Activated B cell treated with CpG ODN at 0.5 μM for 24 hours (primary cell): ENCODE results near the gene SCUBE3. TPM values are rescaled to one million over a fixed set of nuclear protein-coding genes. Genes with fewer than 3 reads are reported as not detected.

Source experiments
- ATAC-seq: fragments of 200-7000 bp; cut with Tn5 transposase; one replicate; pipeline ENCODE4 v1.10.0; 2021; ENCODE audit warnings: low read depth, mild to moderate bottlenecking, moderate library complexity
- CTCF ChIA-PET: fragments of 350-600 bp; sonication (Branson Sonifier 250); formaldehyde crosslinking; loops from one replicate; lab custom pipeline; 2021; ENCODE audit warnings: antibody characterized with exemption; lab: Charles Lee
- POLR2A ChIA-PET: fragments of 350-600 bp; sonication (Branson Sonifier 250); formaldehyde crosslinking; loops from one replicate; lab custom pipeline; 2021; ENCODE audit warnings: antibody characterized with exemption; lab: Charles Lee
- DNase-seq: peaks from one replicate; pipeline ENCODE4 v3.0.0; 2022
- H3K27ac Mint-ChIP-seq: one replicate; pipeline ENCODE4 v1.8.0; 2020; ENCODE audit warnings: mixed read lengths
- H3K27me3 Mint-ChIP-seq: one replicate; pipeline ENCODE4 v1.8.0; 2021; ENCODE audit warnings: mixed read lengths
- H3K36me3 Mint-ChIP-seq: one replicate; pipeline ENCODE4 v1.8.0; 2021; ENCODE audit warnings: low read depth, mixed read lengths
- H3K4me1 Mint-ChIP-seq: one replicate; pipeline ENCODE4 v1.8.0; 2021; ENCODE audit warnings: mixed read lengths
- H3K4me3 Mint-ChIP-seq: one replicate; pipeline ENCODE4 v1.8.0; 2020; ENCODE audit warnings: mild to moderate bottlenecking, mixed read lengths
- H3K9me3 Mint-ChIP-seq: one replicate; pipeline ENCODE4 v1.8.0; 2020; ENCODE audit warnings: mixed read lengths
- intact Hi-C: fragments of 100-400 bp; cut with micrococcal nuclease; formaldehyde crosslinking; loops from one replicate; pipeline ENCODE4 v1.15.1; 2024
- total RNA-seq: library from RNA; stranded (reverse); gene quantifications from 2 replicates; pipeline ENCODE4 v1.2.3, GENCODE V29; 2022
- TF ChIP-seq, protein P1 (sequence below): fragments of 200-600 bp; IDR thresholded peaks from one replicate; pipeline ENCODE4 v1.8.0; 2022; ENCODE audit warnings: antibody characterized with exemption, mild to moderate bottlenecking

The SCUBE3 gene
- total RNA-seq, 1 donor from 2014 or later, result not detected

DNA sequence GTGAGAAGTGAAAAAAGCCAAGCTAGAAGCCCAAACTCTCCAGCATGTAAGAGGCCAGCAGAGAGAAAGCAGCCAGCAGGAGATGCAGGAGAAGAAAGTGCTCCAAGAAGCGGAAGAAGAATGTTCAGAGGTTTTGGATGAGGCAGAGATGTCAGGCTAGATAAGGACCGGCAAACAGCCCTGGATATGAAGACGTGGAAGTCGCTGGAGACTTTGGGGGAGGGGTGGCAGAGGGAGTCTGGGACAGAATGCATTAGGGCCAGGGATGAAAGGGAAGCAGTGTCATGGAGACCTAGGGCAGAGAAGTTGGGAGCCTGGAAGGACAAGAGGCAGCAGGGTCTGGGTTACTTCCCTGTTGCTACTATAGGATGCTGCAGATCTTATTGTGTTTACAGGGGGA, 5.3 kb upstream of the SCUBE3 start:
- no peak overlapping the region for H3K27ac Mint-ChIP-seq
- H3K36me3 Mint-ChIP-seq, result no peaks in the 10 kb centered on the region
- peaks cover 6% of the 10 kb centered on the region for H3K4me1 Mint-ChIP-seq
- no peak overlapping the region for H3K4me3 Mint-ChIP-seq
- no peaks in the 10 kb centered on the region for H3K9me3 Mint-ChIP-seq
- no peak for DNase-seq
- H3K27me3 Mint-ChIP-seq, result peaks cover 72% of the 10 kb centered on the region
- POLR2A ChIA-PET, result no interaction called here
- TF ChIP-seq, protein P1, sequence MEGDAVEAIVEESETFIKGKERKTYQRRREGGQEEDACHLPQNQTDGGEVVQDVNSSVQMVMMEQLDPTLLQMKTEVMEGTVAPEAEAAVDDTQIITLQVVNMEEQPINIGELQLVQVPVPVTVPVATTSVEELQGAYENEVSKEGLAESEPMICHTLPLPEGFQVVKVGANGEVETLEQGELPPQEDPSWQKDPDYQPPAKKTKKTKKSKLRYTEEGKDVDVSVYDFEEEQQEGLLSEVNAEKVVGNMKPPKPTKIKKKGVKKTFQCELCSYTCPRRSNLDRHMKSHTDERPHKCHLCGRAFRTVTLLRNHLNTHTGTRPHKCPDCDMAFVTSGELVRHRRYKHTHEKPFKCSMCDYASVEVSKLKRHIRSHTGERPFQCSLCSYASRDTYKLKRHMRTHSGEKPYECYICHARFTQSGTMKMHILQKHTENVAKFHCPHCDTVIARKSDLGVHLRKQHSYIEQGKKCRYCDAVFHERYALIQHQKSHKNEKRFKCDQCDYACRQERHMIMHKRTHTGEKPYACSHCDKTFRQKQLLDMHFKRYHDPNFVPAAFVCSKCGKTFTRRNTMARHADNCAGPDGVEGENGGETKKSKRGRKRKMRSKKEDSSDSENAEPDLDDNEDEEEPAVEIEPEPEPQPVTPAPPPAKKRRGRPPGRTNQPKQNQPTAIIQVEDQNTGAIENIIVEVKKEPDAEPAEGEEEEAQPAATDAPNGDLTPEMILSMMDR, result no peak
- CTCF ChIA-PET, result no interaction called here
- ATAC-seq, result no peak
- intact Hi-C loops, result no loop called here

DNA sequence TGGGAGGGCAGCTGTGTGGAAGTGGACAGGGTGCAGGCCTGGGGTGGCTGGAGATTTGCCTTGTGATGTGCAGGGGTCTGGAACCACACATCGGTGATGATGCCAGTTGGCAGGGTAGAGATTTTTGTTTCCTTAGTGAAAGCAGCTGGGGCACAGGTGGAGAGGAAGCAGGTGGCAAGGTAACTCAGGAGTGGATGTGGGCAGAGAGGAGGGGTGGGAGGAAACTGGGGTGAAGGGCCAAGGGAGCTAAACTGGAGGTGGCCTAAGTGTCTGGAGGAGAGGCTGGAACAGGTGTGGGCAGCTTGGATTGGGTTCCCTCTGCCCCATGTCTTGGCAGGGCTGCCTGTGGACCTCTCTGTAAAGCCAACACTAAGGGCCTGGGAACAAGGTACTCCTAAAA, 4.7 kb upstream of the SCUBE3 start:
- Mint-ChIP-seq H3K4me1 (peaks cover 8% of the 10 kb centered on the region), H3K36me3 (no peaks in the 10 kb centered on the region), H3K27me3 (peaks cover 67% of the 10 kb centered on the region), H3K4me3 (no peak overlapping the region), H3K27ac (no peak overlapping the region), H3K9me3 (no peaks in the 10 kb centered on the region)
- no peak for DNase-seq
- TF ChIP-seq, protein P1, result no peak
- ChIA-PET POLR2A (interaction anchor here (0.5 kb wide), 1 partner anchor 74 kb away, joined by 3 read pairs; no protein-coding TSS in a partner anchor), CTCF (no interaction called here)
- intact Hi-C loops, result no loop called here
- ATAC-seq, result no peak

DNA sequence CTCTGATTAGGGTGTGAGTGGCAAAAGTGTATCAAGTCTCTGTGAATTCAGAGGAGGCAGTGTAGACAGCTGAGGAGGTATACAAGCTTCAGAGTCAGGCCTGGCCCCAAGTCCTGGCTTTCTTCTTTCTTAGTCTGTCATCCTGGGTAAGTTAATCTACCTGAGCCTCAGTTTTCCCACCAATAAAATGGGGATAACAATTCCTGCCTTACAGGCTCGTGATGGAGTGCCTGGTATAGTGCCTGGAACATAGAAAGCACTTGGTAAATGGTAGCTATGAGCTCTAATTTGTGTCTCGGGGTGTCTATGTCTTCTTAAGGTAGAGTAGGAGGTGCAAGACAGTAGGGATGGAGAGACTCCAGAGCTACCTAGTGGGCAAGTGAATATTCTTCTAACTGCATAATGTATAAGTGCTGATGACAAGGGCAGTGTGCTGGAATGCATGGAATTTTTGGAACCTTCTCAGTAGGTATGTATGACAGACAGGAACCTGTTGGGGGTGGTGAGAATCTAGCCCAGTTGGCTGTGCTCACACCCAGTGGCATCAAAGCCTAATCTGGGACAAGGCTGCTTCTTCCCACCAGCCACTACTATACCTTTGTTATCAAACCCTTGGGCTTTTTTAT, 4.0 kb upstream of the SCUBE3 start:
- Mint-ChIP-seq H3K9me3 (no peaks in the 10 kb centered on the region), H3K36me3 (no peaks in the 10 kb centered on the region), H3K4me3 (no peak overlapping the region), H3K4me1 (peaks cover 9% of the 10 kb centered on the region), H3K27ac (no peak overlapping the region), H3K27me3 (peaks cover 61% of the 10 kb centered on the region)
- TF ChIP-seq, protein P1, result no peak
- ChIA-PET POLR2A (no interaction called here), CTCF (no interaction called here)
- intact Hi-C loops, result no loop called here
- DNase-seq (no peak), ATAC-seq (no peak)

DNA sequence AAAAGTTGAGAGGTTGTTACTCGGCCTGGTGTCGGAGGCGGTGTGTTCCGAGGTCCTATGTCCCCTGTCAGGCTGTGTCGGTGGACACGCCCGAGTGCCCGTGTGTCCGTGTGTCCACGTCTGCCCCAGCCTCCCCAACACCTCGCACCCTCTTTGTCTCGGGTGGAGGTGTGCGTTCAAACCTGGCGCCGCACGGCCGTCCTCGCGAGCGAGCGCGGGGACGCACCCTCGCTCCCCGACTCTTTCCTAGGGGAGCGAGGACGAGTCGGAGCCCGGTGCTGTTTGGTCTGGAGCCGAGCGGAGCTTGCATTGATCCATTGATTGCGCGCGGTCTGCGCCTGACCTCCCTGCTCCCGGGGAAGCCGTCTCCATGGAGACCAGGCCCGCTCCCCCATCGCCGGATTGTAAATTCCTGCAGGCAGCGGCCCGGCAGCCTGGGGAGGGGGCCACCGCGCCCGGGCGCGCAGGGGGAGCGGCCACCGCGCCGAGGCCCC, 411 bp upstream of the SCUBE3 start:
- POLR2A ChIA-PET, result no interaction called here
- H3K36me3 Mint-ChIP-seq, result no peaks in the 10 kb centered on the region
- ATAC-seq (no peak), DNase-seq (no peak)
- CTCF ChIA-PET, result interaction anchor here (1.0 kb wide), 1 partner anchor 7 kb away, joined by 4 read pairs; no protein-coding TSS in a partner anchor
- H3K27me3 Mint-ChIP-seq, result peaks cover 62% of the 10 kb centered on the region
- H3K27ac Mint-ChIP-seq, result no peak overlapping the region
- intact Hi-C loops, result no loop called here
- H3K4me3 Mint-ChIP-seq, result peak overlapping the region; percentile 70
- peaks cover 9% of the 10 kb centered on the region for H3K4me1 Mint-ChIP-seq
- TF ChIP-seq, protein P1, result no peak
- H3K9me3 Mint-ChIP-seq, result no peaks in the 10 kb centered on the region

DNA sequence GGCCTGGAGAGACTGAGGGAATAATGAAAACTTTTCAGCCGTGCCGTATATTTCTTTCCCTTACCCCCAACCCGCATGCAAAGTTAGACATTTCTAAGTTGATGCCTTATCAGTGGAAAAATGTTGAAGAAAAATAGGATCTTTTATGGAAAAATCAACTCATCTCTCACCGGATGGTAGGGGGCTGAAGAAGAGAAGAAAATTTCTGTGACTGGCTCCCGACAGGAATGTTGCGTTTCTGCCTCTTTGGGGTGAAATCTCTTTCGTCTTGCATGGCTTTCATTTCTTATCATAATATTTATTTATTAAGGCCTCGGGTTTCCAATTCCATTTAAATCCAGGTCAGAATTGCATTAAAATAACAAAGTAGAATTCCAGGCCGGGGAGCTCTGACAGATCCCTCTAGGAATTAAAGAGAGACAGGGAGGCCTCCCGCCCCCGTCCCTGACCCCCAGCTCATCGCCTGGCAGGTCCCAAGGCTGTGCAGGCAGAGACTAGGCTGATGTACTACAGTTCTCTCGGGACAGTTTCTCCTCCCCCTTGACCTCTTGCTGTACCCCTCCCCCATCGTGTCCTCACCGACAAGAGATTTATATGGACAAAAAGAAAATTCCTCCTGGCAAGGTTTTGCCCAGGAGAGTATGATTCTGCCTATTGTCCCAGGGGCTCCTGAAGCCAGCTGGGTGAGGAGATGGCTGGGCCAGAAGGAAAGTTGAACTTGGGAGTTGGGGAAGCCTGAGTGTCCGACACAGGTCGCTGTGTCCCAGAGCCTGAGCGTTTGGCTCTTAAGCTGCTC, 1.3 kb downstream of the SCUBE3 start:
- Mint-ChIP-seq H3K36me3 (no peaks in the 10 kb centered on the region), H3K27me3 (peaks cover 53% of the 10 kb centered on the region), H3K4me1 (peaks cover 9% of the 10 kb centered on the region), H3K4me3 (no peak overlapping the region), H3K9me3 (no peaks in the 10 kb centered on the region), H3K27ac (no peak overlapping the region)
- DNase-seq (no peak), ATAC-seq (no peak)
- ChIA-PET CTCF (no interaction called here), POLR2A (no interaction called here)
- intact Hi-C loops, result no loop called here
- TF ChIP-seq, protein P1, result no peak
